Progenitor cell of endocrine pancreas (in vitro differentiated cells): ENCODE data around the gene SELE. TPM values are rescaled to one million over a fixed set of nuclear protein-coding genes. Genes with fewer than 3 reads are reported as not detected.

Experiments
- DNase-seq: peaks from one replicate; pipeline ENCODE4 v3.0.0; 2021; ENCODE audit warnings: low spot score; ENCODE audit not compliant: unreplicated experiment
- H3K27ac Mint-ChIP-seq: 2 replicates; pipeline ENCODE4 v1.8.0; 2021; ENCODE audit warnings: mild to moderate bottlenecking, moderate library complexity, mixed read lengths
- H3K27me3 Mint-ChIP-seq: 2 replicates; pipeline ENCODE4 v1.8.0; 2021; ENCODE audit warnings: mixed read lengths
- H3K36me3 Mint-ChIP-seq: 2 replicates; pipeline ENCODE4 v1.8.0; 2022; ENCODE audit warnings: mixed read lengths; ENCODE audit not compliant: insufficient read depth
- H3K4me1 Mint-ChIP-seq: 2 replicates; pipeline ENCODE4 v1.8.0; 2021; ENCODE audit warnings: low read depth, mixed read lengths
- H3K4me3 Mint-ChIP-seq: 2 replicates; pipeline ENCODE4 v1.8.0; 2021; ENCODE audit warnings: low read depth, mild to moderate bottlenecking, moderate library complexity, mixed read lengths
- H3K9me3 Mint-ChIP-seq: 2 replicates; pipeline ENCODE4 v1.8.0; 2021; ENCODE audit warnings: low read depth, mixed read lengths
- total RNA-seq: library from RNA; stranded (reverse); gene quantifications from 2 replicates; pipeline ENCODE4 v1.2.1, GENCODE V29; 2021
- TF ChIP-seq, protein P1 (sequence below): fragments of 200-600 bp; sonication (generic); IDR thresholded peaks from one replicate; pipeline ENCODE4 v1.5.0; 2021; ENCODE audit warnings: antibody characterized with exemption, mild to moderate bottlenecking; ENCODE audit not compliant: unreplicated experiment

SELE gene
- total RNA-seq, 1 donor from 2014 or later, result not detected

DNA sequence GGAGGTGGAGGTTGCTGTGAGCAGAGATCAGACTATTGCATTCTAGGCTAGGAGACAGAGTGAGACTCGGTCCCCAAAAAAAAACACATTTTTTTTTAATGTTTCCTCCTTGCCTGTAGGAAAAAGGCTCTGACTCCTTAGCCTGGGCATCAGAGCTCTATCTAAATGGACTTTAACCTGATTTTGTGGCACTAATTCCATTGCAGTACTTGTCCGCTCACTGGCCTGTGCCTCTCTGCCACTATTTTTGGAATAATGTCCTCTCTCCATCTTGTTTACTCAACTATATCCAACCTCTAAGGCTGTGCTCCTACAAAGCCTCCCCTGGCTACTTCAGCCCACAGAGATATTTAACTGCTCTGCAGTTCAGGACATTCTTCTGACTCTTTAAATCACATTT, 34.3 kb upstream of the SELE start:
- H3K4me1 Mint-ChIP-seq, result peaks cover 20% of the 10 kb centered on the region
- H3K27me3 Mint-ChIP-seq, result no peaks in the 10 kb centered on the region

DNA sequence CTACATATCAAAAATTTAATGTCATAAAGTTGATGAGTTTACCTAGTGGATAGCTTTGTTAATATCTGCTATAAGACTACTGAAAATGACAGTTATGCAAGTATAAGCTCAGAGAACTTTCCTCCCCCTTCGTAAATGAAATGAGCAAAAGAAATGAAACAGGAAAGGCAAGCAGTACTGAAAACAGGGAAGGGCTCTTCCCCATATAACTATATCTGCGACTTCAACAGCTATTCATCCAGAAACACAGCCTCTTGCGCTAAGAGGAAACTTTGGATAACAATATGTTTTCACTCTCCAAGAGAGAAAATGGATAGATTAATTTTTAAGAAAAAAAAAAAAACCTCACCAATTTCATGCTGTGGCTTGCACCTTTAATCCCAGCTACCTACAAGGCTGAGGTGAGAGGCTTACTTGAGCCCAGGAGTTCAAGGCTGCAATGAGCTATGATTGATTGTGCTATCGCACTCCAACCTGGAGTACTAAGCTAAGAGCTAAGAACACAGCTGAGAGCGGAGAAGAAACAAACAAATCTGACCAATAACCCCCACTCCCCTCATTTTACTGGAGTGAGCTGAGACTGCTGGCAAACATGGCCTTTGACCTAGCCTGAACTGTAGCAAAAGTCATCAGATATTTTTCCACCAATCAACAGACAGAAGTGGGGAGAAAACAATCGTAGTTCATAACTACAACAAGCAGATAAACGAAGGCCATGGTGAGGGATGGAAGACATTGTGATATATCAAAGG, 31.9 kb upstream of the SELE start:
- Mint-ChIP-seq H3K27ac (peak overlapping the region; percentile 83), H3K4me3 (peak overlapping the region; percentile 11), H3K4me1 (peaks cover 20% of the 10 kb centered on the region), H3K36me3 (no peaks in the 10 kb centered on the region), H3K9me3 (peaks cover 2% of the 10 kb centered on the region), H3K27me3 (no peaks in the 10 kb centered on the region)
- TF ChIP-seq, protein P1, sequence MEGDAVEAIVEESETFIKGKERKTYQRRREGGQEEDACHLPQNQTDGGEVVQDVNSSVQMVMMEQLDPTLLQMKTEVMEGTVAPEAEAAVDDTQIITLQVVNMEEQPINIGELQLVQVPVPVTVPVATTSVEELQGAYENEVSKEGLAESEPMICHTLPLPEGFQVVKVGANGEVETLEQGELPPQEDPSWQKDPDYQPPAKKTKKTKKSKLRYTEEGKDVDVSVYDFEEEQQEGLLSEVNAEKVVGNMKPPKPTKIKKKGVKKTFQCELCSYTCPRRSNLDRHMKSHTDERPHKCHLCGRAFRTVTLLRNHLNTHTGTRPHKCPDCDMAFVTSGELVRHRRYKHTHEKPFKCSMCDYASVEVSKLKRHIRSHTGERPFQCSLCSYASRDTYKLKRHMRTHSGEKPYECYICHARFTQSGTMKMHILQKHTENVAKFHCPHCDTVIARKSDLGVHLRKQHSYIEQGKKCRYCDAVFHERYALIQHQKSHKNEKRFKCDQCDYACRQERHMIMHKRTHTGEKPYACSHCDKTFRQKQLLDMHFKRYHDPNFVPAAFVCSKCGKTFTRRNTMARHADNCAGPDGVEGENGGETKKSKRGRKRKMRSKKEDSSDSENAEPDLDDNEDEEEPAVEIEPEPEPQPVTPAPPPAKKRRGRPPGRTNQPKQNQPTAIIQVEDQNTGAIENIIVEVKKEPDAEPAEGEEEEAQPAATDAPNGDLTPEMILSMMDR, result no peak
- no peak for DNase-seq

More for the DNA sequence above, 34.3 kb upstream of the SELE start:
- TF ChIP-seq, protein P1, result no peak
- no peak for DNase-seq
- Mint-ChIP-seq H3K4me3 (no peak overlapping the region), H3K9me3 (no peaks in the 10 kb centered on the region), H3K36me3 (no peaks in the 10 kb centered on the region), H3K27ac (no peak overlapping the region)

DNA sequence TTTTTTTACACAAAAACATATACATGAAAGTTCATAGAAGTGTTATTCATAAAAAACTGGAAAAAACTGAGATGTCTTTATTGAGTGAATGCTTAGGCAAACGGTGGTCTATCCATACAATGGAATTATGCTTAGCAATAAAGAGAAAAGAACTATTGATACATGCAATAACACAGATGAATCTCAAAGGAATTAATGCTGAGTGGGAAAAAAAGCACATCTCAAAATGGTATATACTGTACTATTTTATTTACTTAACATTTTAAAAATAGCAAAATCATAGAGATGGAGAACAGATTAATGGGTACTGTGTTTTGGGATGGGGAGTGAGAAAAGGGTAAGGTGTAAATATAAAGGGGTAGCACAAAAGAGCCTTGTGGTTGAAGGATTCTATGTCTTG, 31.0 kb upstream of the SELE start:
- Mint-ChIP-seq H3K4me1 (peaks cover 20% of the 10 kb centered on the region), H3K36me3 (no peaks in the 10 kb centered on the region), H3K27me3 (no peaks in the 10 kb centered on the region), H3K27ac (no peak overlapping the region), H3K9me3 (peaks cover 10% of the 10 kb centered on the region), H3K4me3 (no peak overlapping the region)
- no peak for DNase-seq
- TF ChIP-seq, protein P1, result no peak

DNA sequence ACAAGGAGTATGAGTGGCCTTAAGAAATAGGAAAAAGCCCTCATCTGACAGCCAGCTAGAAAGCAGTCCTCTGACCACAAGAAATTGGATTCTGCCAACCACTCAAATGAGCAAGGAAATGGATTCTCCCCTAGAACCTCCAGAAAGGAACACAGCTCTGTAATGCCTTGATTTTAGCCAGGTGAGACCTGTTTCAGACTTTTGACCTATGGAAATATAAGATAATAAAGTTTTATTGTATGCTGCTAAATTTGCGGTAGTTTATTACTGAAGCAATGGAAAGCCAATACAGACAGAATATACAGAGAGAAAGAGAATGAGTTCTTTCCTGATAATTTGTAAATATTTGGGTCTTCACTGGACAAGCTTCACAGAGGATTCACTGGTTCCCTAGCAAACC, 28.8 kb upstream of the SELE start:
- Mint-ChIP-seq H3K9me3 (peaks cover 16% of the 10 kb centered on the region), H3K36me3 (peaks cover 1% of the 10 kb centered on the region), H3K4me3 (no peak overlapping the region), H3K27me3 (no peaks in the 10 kb centered on the region), H3K27ac (no peak overlapping the region), H3K4me1 (peaks cover 20% of the 10 kb centered on the region)
- TF ChIP-seq, protein P1, result no peak
- DNase-seq, result no peak

DNA sequence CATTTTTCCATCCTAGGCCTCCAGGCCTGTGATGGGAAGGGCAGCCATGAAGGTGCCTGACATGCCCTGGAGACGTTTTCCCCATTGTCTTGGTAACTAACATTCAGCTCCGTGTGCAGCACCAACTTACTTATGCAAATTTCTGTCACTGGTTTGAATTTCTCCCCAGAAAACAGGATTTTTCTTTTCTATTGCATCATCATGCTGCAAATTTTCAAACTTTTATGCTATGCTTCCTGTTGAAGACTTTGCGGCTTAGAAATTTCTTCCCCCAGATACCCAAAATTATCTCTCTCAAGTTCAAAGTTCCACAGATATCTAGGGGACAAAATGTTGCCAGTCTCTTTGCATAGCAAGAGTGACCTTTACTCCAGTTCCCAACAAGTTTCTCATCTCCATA, 25.2 kb upstream of the SELE start:
- Mint-ChIP-seq H3K27ac (no peak overlapping the region), H3K9me3 (peaks cover 16% of the 10 kb centered on the region), H3K4me3 (no peak overlapping the region), H3K4me1 (no peaks in the 10 kb centered on the region), H3K27me3 (no peaks in the 10 kb centered on the region), H3K36me3 (peaks cover 1% of the 10 kb centered on the region)
- no peak for DNase-seq
- TF ChIP-seq, protein P1, result no peak
